GM19452 (cell line): ENCODE results near the gene TAAR1.
"Not testable (repeated sequence)": the region's sequence is repeated elsewhere in the genome, so short reads cannot be mapped to it uniquely, and the experiment has no call there.

Experiments
- ATAC-seq: cut with Tn5 transposase; IDR thresholded peaks from one replicate; pipeline ENCODE4 v1.9.1; 2021; ENCODE audit not compliant: unreplicated experiment

TAAR1 gene, protein sequence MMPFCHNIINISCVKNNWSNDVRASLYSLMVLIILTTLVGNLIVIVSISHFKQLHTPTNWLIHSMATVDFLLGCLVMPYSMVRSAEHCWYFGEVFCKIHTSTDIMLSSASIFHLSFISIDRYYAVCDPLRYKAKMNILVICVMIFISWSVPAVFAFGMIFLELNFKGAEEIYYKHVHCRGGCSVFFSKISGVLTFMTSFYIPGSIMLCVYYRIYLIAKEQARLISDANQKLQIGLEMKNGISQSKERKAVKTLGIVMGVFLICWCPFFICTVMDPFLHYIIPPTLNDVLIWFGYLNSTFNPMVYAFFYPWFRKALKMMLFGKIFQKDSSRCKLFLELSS

DNA sequence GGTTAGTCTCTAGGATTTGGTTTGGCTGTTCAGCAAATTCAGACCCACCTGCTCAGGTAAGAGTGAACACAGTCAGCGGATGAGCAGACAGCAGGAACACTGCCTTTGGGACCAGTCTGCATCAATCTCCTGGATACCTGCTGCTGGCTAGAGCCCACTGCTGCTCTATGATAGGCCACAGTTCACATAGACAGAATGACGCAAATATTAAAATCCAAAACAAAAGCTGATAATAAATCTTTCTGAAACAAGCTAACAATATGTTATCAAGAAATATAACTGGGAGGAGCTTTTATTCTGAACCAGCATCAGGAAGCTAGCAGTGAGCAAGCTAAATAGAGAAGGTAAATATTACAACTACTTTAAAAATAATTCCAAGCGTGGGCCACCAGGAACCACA is at the start of gene TAAR1:
TAAR1 (minus strand) TSS at position 101 of the 400 bp plus-strand sequence. CDS start 13,179 bp downstream, outside the sequence.
- ATAC-seq: no peak

DNA sequence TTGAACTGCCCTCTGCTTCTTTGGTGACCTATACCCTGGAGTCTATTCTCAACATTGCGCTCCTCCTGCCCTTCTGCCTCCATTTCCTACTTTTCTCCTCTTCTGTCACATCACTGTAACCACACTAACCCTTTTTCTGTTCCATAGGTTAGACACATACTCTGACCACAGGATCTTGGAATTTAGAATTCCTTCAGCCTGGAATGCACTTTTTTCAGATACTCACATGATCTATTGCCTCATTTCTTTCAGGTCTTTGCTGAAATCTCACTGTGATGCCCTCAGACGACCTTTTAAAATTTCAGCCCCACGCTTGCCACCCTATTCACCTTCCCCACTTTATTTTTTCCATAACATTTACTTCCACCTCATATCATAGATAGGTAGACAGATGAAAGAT is 49.8 kb upstream of the TAAR1 start:
- ATAC-seq: no peak

DNA sequence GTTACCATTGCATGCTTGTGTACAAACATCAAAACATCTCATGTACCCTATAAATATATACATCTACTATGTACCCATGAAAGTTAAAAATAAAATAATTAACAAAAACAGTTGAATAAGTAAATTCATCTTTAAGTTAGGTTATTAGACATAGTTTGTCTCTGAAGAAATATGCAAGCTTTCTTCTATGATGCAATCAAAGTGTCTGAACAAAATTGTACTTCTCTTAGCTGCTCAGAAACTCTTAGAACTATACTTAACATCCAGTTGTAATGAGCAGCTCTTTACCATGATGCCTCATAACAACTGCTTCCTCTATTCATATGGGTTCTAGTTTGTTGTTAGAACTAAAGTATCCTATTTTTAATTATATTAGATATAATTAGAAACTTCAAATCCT is 49.0 kb upstream of the TAAR1 start:
- no peak for ATAC-seq

DNA sequence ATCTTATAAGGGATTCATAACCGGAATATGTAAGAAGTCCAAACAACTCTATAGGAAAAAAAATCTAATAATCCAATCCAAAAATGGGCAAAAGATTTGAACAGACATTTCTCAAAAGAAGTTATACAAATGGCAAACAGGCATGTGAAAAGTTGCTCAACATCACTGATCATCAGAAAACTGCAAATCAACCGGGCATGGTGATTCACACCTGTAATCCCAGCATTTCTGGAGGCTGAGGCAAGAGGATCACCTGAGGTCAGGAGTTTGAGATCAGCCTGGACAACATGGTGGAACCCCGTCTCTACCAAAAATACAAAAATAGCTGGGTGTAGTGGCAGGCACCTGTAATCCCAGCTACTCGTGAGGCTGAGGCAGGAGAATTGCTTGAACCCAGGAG is 47.8 kb upstream of the TAAR1 start:
- ATAC-seq: not testable (repeated sequence)

DNA sequence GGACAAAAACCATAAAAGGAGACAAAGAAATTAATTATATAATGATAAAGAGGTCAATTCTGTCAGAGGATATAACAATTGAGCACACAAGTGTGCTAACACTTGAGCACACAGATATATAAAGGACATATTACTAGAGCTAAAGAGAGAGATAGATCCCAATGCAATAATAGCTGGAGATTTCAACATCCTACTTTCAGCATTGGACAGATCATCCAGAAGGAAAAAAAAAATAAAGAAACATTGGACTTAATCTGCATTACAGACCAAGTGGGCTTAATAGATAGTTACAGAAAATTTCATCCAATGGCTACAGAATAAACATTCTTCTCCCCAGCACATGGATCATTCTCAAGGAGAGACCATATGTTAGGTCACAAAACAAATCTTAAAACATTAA is 45.0 kb upstream of the TAAR1 start:
- ATAC-seq: no peak

DNA sequence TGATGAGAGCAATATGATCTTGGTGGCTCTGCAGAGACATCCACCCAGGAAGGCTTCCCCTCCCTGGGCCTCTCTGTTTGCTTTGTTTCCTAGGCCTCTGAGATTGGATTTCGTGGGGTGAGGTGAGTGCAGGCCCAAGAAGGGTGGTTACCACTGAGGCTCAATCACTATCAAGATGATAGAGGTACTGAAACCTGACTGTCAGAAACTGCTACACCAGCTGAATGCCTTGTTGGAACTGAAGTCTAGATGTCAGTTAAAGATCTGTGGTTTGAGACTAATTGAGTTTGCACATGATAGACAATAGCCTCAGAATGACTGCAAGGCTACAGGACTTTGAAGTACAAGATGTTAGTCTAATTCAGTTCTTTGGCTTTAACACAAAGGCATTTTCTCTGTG is 39.6 kb upstream of the TAAR1 start:
- ATAC-seq: no peak

DNA sequence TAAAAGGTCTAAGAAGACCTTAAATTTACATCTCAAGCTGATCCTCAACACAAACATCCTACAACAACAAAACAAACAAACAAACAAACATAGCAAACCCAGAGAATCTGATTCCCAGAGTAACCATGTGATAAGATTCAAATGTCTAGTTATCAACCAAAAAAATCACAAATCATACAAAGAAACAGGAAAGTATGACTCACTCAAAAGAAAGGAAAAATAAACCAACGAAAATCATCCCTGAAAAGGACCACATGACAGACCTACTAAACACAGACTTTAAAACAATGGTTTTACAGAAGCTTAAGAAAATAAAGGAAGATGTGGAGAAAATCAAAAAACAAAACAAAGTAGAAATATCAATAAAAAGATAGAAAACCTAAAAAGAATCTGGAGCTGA is 36.8 kb upstream of the TAAR1 start:
- ATAC-seq: no peak

DNA sequence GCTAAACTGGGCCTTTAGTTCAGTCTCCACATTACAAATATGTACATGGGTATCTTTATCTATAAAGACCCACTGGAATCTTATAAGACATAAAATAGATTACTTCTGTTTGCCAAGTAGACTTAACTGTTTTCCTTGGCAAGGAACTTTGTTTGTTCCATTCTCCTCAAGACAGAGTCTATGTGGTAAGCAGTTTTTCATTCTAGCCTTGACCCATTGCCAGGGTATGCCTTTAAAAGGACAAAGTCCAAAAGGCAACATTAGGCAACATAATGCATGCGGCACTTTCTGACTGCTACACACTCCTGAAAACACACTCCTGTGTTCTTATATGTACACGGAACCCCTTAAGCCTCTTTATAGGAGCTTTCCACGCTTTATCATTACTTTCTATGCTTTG is 34.5 kb upstream of the TAAR1 start:
- no peak for ATAC-seq

DNA sequence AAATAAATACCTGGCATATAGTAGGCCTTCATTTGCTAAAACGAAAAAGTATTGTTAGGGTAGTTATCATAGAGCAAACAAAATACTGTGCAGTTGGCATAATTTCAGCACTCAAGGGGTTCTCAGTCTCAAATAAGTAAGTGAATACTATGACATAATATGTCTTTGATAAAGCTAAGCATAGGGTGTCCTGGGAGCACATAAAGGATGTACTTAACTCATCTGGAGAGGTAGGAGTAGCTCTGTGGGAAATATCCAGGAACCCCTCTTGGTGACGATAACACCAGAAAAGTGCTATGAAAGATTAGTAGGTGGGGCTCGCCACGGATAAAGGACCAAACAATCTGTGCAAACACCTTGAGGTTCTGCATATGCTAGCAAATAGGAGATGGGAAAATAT is 31.7 kb upstream of the TAAR1 start:
- no peak for ATAC-seq

DNA sequence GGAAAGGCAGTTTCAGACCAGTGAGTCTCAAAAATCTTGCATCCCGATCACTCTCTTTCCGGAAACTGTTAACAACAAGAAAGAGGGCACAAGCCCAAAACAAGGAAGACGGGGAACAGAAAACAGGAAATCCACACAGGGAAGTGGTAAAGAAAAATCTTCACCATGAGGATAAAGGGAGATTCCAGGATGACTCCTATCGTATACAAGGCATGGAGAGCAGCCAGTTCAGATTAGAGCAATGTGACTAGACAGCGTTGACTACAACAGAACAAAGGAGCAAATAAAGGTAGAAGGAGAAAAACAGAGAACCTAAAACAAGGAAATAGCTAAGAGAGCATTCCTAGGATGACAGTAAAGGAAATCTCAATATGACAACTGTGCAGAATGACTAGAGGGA is 28.3 kb upstream of the TAAR1 start:
- ATAC-seq: no peak

DNA sequence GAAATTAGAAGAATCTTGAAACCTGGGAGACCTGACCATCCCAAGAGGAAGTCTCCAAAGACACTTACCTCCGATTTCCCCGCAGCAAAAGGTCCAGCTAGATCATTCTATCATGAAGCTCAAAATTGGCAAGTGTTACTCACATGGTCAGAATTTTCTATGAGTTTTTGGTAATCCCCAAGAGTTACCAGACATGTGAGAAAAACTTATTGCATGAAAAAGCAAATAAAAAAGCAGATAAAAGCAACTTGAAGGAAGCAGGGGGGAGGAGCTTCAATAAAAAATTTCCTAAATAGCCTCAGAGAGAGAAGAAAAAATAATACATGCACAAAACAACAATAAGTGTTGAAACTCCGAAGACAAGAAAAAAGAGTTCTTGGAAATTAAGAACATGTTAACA is 27.5 kb upstream of the TAAR1 start:
- no peak for ATAC-seq

DNA sequence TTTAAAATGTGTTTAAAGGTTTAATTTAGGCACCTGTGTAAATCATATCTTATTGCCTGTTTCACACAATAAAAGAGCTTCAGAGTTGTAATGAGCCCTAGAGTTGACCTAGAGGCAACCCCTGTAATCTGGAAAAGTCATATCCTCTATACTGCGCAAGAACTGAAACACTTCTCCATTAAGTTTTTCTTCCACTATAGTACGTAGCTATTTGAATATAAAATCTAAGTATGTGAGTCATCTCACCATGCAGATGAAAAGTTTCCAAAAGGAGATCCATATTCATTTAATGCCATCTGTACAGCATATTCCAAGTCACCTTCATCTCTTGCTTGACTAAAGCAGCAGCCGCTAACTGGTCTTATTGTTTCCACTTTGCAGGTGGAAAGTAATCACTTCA is 26.0 kb upstream of the TAAR1 start:
- ATAC-seq: no peak

DNA sequence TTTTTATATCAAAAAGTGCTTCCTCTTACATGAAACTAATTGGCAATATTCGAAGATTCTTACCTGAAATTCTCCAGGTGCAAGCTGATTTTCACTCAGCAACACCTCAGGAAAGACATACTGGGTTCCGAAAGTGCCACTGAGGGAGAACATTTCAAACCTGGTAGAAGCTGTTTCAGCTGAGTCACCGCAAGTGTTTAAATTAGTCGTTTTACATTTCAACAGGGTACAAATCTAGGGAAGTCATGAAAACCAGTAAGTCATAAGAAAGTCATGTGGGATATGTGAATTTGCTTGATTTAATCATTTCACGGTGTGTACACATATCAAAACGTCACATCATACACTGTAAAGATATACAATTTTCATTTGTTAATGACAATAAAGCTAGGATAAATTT is 25.3 kb upstream of the TAAR1 start:
- no peak for ATAC-seq

DNA sequence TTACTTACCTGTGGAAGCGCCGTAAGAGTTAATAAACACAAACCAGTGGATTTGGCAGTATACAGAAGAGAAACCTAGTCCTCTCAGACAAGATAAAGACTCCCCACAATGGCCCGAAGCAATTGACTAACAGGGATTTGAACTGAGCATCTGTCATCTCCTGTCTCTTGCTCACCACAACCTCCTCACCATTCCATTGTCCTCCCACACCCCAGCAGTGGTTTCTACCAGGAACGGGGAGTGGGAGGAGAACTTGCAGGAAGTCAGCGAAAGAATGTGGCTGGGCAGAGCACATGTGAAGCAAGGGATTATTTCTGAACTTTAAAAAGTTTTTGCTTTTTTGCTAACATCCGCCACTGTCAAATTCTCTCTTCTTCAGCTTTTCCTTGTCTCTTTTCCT is 24.6 kb upstream of the TAAR1 start:
- no peak for ATAC-seq

DNA sequence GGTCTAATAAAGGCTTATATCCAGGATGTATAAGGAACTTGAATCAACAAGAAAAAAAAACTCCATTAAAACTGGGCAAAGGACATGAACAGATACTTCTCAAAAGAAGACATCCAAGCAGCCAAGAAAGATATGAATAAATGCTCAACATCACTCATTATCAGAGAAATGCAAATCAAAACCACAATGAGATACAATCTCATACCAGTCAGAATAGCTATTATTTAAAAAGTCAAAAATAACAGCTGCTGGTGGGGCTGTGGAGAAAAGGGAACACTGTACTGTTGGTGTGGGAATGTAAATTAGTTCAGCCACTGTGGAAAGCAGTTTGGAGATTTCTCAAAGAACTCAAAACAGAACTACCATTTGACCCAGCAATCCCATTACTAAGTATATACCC is 20.1 kb upstream of the TAAR1 start:
- not testable (repeated sequence) for ATAC-seq

DNA sequence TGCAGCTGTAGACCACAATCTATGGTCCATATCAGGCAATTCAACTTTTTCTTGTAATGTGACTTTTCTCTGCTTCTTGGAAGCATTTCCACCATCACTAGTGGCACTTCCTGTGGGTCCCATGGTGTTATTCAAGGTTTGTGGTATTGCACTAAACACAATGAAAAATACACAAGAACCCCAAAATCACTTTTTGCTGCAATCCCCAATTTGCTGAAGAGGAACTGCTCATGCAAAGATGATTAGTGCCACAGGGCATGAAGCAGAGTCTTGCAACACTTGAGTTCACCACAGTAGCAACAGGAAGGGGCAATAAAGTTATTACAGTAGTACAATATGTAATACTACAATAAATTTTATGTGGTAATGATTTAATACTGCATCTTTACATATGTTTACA is 16.8 kb upstream of the TAAR1 start:
- ATAC-seq: no peak

DNA sequence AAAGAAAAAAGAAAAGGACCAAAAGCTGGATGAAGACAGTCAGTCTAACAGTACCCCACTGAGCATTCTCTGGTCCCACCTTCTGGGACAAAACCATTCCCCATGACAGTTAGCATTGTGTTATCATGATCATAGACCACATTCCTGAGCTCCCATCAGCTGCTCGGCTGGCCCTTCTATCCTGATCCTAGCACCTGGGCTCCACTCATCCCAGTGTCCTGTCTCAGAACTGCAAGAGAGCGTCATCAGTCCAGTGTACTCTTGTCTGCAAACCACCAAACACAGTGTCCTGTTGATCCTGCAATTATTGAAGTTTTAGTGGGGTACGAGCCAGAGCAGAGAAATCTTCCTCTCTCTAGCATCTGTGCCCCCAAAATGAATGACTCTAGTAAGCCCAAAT is 16.0 kb upstream of the TAAR1 start:
- ATAC-seq: no peak

DNA sequence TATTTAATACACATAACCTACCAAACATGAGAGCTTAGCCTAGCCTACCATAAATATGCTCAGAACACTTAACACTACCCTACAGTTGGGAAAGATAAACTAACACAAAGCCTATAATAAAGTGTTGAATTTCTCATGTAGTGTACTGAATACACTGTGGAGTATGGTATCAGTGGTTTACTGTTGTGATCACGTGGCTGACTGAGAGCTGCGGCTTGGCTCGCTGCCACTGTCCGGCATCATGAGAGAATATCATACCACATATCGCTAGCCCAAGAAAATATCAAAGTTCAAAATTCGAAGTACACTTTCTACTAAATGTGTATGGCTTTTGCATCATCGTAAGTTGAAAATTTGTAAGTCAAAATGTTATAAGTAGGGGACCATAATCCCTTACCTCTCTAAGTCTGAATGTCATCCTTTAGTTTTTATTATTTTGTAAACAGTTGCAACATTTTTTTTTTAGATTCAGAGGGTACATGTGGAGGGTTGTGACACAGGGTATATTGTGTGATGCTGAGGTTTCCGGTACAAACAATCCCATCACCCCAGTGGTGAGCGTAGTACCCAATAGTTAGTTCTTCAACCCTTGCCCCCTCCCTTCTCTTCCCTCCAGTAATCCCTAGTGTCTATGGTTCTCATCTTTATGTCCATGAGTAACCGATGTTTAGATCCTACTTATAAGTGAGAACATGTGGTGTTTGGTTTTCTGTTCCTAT is 14.6 kb upstream of the TAAR1 start:
- no peak for ATAC-seq

DNA sequence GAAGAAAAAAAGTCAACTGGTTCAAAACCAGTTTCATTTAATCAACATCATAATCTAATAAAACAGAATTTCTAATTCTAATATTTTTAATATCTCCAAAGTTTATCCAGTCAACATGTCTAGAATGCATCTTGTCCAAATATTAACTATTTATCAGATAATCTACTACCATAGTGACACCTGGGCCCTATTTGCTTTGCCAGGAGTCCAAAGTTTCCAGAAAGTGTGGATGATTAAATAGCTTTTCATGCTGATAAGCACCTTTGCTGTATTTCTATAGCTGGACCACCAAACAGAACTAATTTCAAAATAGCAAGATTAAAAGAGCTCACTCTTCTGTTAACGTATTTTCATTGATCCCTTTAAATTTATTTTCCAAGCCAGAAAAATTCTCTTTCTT is 12.3 kb upstream of the TAAR1 start:
- ATAC-seq: no peak

DNA sequence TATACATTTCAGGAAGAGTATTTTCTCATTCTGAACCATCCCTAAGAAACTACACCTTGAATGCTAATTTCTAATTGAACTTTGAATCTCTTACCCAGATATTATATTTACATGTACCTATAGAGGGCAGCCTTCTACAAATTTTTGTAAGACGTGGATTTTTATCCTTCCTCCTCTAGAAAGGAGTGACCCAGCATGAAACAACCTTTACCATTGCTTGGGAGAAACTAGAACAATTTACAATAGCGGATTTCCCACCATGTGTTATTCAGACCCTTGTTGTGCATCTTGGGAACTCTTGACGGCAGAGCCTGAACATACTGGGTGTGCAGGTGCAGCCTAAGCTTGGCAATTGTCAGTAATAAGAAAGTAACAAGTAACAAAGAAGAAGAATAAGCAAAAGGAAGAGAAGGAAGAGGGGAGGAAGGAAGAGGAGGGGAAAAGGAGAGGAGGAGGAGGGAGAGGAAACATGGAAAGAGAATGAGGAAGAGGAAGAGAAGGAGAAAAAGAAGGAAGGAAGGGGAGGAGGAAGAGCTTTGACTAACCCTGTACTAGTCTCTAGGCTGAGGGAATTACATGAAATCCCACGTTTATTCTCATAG is 10.8 kb upstream of the TAAR1 start:
- peak; percentile 56 for ATAC-seq

DNA sequence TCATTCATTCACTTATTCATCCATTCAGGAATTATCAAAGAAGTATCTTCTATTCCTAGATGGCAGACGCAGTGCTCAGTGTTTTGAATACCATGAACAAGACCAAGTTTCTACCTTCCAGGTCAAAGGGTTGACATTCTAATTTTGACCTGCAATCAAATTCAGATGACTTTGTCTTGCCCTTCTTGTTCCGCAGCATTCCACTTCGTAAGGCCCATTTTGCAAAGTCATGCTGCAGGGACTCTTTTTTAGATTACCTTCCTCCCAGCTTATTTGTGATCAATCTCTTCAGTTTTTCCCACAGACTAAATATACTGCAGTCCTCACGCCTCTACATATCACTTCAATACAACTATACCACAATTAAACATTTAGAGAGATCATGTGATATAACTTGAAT is 7.1 kb upstream of the TAAR1 start:
- no peak for ATAC-seq

DNA sequence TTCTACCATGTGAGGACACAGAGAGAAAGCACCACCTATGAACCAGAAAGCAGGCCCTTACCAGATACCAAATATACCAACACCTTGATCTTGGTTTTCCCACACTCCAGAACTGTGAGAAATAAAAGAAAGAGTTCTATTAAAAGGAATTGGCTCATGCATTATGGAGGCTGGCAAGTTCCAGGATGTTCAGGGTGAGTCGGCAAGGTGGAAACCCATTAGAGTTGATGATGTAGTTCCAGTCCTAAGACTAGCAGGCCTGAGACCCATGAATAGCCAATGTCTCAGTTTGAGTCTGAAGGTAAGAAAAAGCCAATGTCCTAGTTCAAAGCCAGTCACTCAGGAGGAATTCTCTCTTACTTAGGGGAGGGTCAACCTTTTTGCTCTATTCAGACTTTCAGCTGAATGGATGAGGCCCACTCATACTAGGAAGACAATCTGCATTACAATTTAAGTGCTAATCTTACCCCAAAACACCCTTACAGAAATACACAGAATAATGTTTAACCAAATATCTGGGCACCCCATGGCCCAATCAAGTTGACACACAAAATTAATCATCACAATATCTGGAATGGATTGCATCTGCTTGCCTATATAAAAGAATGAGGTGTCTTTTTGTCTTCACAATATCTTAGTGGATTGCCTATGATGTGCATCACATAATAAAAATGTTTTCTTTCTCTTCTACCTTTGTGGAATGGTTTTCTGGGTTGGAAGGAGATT is 5.5 kb upstream of the TAAR1 start:
- ATAC-seq: no peak
